GM23338 (cell line): Measurements from ENCODE around the gene RANBP1. TPM values are rescaled to one million over a fixed set of nuclear protein-coding genes. Genes with fewer than 3 reads are reported as not detected.

ENCODE experiments used
- ATAC-seq: fragments of 200-7000 bp; cut with Tn5 transposase; 3 replicates; pipeline ENCODE4 v1.9.1; 2020
- DNase-seq: peaks from one replicate; pipeline ENCODE4 v3.0.0-alpha.2; 2015; ENCODE audit warnings: low spot score
- H2AFZ ChIP-seq: fragments of 200-600 bp; sonication (generic); 2 replicates; pipeline ENCODE4 v1.8.0; 2016; ENCODE audit warnings: antibody characterized with exemption, mild to moderate bottlenecking, moderate library complexity
- H3F3A ChIP-seq: fragments of 200-600 bp; sonication (generic); replicated peaks from 2 replicates; pipeline ENCODE4 v1.8.0; 2017; ENCODE audit warnings: antibody characterized with exemption, mixed run types, low read depth
- H3K27ac ChIP-seq: fragments of 200-600 bp; sonication (generic); 2 replicates; pipeline ENCODE4 v1.6.1; 2016; ENCODE audit warnings: low read depth
- H3K27me3 ChIP-seq: fragments of 200-600 bp; sonication (generic); 2 replicates; pipeline ENCODE4 v1.8.0; 2016; ENCODE audit warnings: mild to moderate bottlenecking, mixed run types, moderate library complexity; ENCODE audit not compliant: insufficient read depth
- H3K36me3 ChIP-seq: fragments of 200-600 bp; sonication (generic); 2 replicates; pipeline ENCODE4 v1.8.0; 2016; ENCODE audit warnings: mild to moderate bottlenecking; ENCODE audit not compliant: insufficient read depth
- H3K4me1 ChIP-seq: fragments of 200-600 bp; sonication (generic); 2 replicates; pipeline ENCODE4 v1.8.0; 2016; ENCODE audit warnings: mild to moderate bottlenecking, moderate library complexity; ENCODE audit not compliant: insufficient read depth
- H3K4me2 ChIP-seq: fragments of 200-600 bp; sonication (generic); 2 replicates; pipeline ENCODE4 v1.7.1; 2017; ENCODE audit warnings: mixed run types
- H3K4me3 ChIP-seq: fragments of 200-600 bp; sonication (generic); 2 replicates; pipeline ENCODE4 v1.6.1; 2016; ENCODE audit warnings: mixed run types
- H3K79me2 ChIP-seq: fragments of 200-600 bp; sonication (generic); replicated peaks from 2 replicates; pipeline ENCODE4 v1.8.0; 2017; ENCODE audit warnings: mild to moderate bottlenecking; ENCODE audit not compliant: insufficient read depth
- H3K9me2 ChIP-seq: fragments of 200-600 bp; sonication (generic); 2 replicates; pipeline ENCODE4 v1.8.0; 2017; ENCODE audit not compliant: insufficient read depth
- H4K20me1 ChIP-seq: fragments of 200-600 bp; sonication (generic); replicated peaks from 2 replicates; pipeline ENCODE4 v1.8.0; 2017; ENCODE audit warnings: mild to moderate bottlenecking; ENCODE audit not compliant: insufficient read depth
- H3K27ac Mint-ChIP-seq: 2 replicates; pipeline ENCODE4 v1.8.0; 2020; ENCODE audit warnings: inconsistent platforms, mild to moderate bottlenecking, moderate library complexity, mixed read lengths
- H3K27me3 Mint-ChIP-seq: 3 replicates; pipeline ENCODE4 v1.8.0; 2022; ENCODE audit warnings: low read depth, mild to moderate bottlenecking, moderate library complexity, mixed read lengths, inconsistent platforms; ENCODE audit not compliant: insufficient read depth, poor library complexity
- H3K36me3 Mint-ChIP-seq: 3 replicates; pipeline ENCODE4 v1.8.0; 2021; ENCODE audit warnings: low read depth, mild to moderate bottlenecking, inconsistent platforms, moderate library complexity, mixed read lengths
- H3K4me1 Mint-ChIP-seq: 3 replicates; pipeline ENCODE4 v1.8.0; 2020; ENCODE audit warnings: mild to moderate bottlenecking, inconsistent platforms, mixed read lengths
- H3K4me3 Mint-ChIP-seq: 3 replicates; pipeline ENCODE4 v1.8.0; 2021; ENCODE audit warnings: moderate library complexity, mild to moderate bottlenecking, inconsistent platforms, mixed read lengths
- H3K9me3 Mint-ChIP-seq: 3 replicates; pipeline ENCODE4 v1.8.0; 2020; ENCODE audit warnings: moderate library complexity, mild to moderate bottlenecking, inconsistent platforms, mixed read lengths
- CREB1 ChIP-seq: fragments of 250-450 bp; sonication (Bioruptor Pico); IDR thresholded peaks from 2 replicates; pipeline ENCODE4 v1.5.0; 2020; ENCODE audit warnings: low read depth, mild to moderate bottlenecking, moderate library complexity
- CTCF ChIP-seq, 2 experiments: fragments of 200-600 bp in 1 of 2; sonication (generic) in 1 of 2; conservative IDR thresholded peaks; 2 replicates each; pipeline versions ENCODE4 v1.5.1 to v1.6.1; 2016 to 2017; ENCODE audit warnings: antibody characterized with exemption in 2 of 2, low read depth in 2 of 2, mild to moderate bottlenecking in 2 of 2, moderate library complexity in 1 of 2
- JUNB ChIP-seq: IDR thresholded peaks from one replicate; pipeline ENCODE4 v1.6.1; 2016; ENCODE audit warnings: antibody characterized with exemption; ENCODE audit not compliant: unreplicated experiment
- POLR2AphosphoS5 ChIP-seq: IDR thresholded peaks from 2 replicates; pipeline ENCODE4 v1.6.1; 2016; ENCODE audit warnings: antibody characterized with exemption, low read depth
- ZNF114 ChIP-seq: fragments of 250-450 bp; sonication (Bioruptor Pico); IDR thresholded peaks from 2 replicates; pipeline ENCODE4 v1.5.0; 2020; ENCODE audit warnings: mild to moderate bottlenecking, moderate library complexity
- ZNF331 ChIP-seq: fragments of 250-450 bp; sonication (Bioruptor Pico); IDR thresholded peaks from 2 replicates; pipeline ENCODE4 v1.5.0; 2020; ENCODE audit warnings: low read depth, mild to moderate bottlenecking, moderate library complexity
- polyA plus RNA-seq: library from polyadenylated mRNA; unstranded; fragments of >200 nt; fragmentation: Nextera tagmentation; extraction: Ambion mirVana; gene quantifications from 2 replicates; pipeline ENCODE4 v1.2.1, GENCODE V29; 2016
- total RNA-seq: library from RNA; depleted of rRNA; stranded (reverse); fragments of >200 nt; shearing (Covaris generic); gene quantifications from 2 replicates; pipeline ENCODE4 v1.2.3, GENCODE V29; 2014

The RANBP1 gene
- total and polyA plus RNA-seq, 2 experiments from 2014 or later: 1,014 to 1,206 TPM

GRCh38 chr22:20083891-20084546 lies 31.9 kb upstream of the RANBP1 start:
- TF ChIP-seq ZNF114 (CRISPR knock-in tag) (no peak), JUNB (no peak), POLR2AphosphoS5 (no peak), CTCF (conservative IDR thresholded peaks at IDR 0.05; ENCODE audit: low read depth in 2 of 2) (no peak), CREB1 (CRISPR knock-in tag) (no peak), ZNF331 (CRISPR knock-in tag) (no peak)
- no peak for DNase-seq
- H3K4me3 Mint-ChIP-seq: peak overlapping the region; percentile 11; the same call in 2 of the 3 replicates
- peak overlapping the region; percentile 43; the same call in 1 of the 2 replicates for H3K4me2 ChIP-seq
- 0 out of 2 replicates have a peak overlapping the region, but pooled peaks have one; percentile 79 for H3K27ac ChIP-seq
- peaks cover 36% of the 10 kb centered on the region for H3K4me1 Mint-ChIP-seq
- no peak for ATAC-seq
- H2AFZ ChIP-seq: no peak overlapping the region
- H3K27me3 Mint-ChIP-seq: peaks cover 37% of the 10 kb centered on the region
- H4K20me1 ChIP-seq: peaks cover 57% of the 10 kb centered on the region
- no peak overlapping the region for H3K4me3 ChIP-seq
- H3K4me1 ChIP-seq: peaks cover 12% of the 10 kb centered on the region; the same call in 1 of the 2 replicates
- H3K27me3 ChIP-seq: no peaks in the 10 kb centered on the region
- H3K9me3 Mint-ChIP-seq: no peaks in the 10 kb centered on the region; the same call in 2 of the 3 replicates
- peak overlapping the region; percentile 70; the same call in 1 of the 2 replicates for H3K27ac Mint-ChIP-seq
- peaks cover 21% of the 10 kb centered on the region for H3K36me3 ChIP-seq
- no peaks in the 10 kb centered on the region for H3K9me2 ChIP-seq
- peaks cover 59% of the 10 kb centered on the region for H3K36me3 Mint-ChIP-seq
- peaks cover 82% of the 10 kb centered on the region for H3K79me2 ChIP-seq
- H3F3A ChIP-seq: peaks cover 29% of the 10 kb centered on the region

- H3K36me3 Mint-ChIP-seq: peaks cover 66% of the 10 kb centered on the region
- DNase-seq: peak; percentile 89
- H3K27ac ChIP-seq: peak overlapping the region; percentile 79; the same call in 1 of the 2 replicates
- peak; percentile 82 for ATAC-seq
- H3K4me3 ChIP-seq: no peak overlapping the region
- H3K4me1 ChIP-seq: peaks cover 12% of the 10 kb centered on the region; the same call in 1 of the 2 replicates
- H3K27me3 ChIP-seq: no peaks in the 10 kb centered on the region
- peaks cover 61% of the 10 kb centered on the region for H4K20me1 ChIP-seq
- TF ChIP-seq CREB1 (CRISPR knock-in tag): peak; percentile 39; the same call in 1 of the 2 replicates
- TF ChIP-seq ZNF114 (CRISPR knock-in tag): no peak
- peak; percentile 66 to 75 for TF ChIP-seq CTCF (conservative IDR thresholded peaks at IDR 0.05; ENCODE audit: low read depth in 2 of 2)
- H3K79me2 ChIP-seq: peaks cover 82% of the 10 kb centered on the region
- H2AFZ ChIP-seq: no peak overlapping the region
- H3F3A ChIP-seq: peaks cover 31% of the 10 kb centered on the region
- H3K9me3 Mint-ChIP-seq: no peaks in the 10 kb centered on the region; the same call in 2 of the 3 replicates
- no peaks in the 10 kb centered on the region for H3K9me2 ChIP-seq
- peak overlapping the region; percentile 92 for H3K27ac Mint-ChIP-seq
- H3K4me2 ChIP-seq: peak overlapping the region; percentile 43; the same call in 1 of the 2 replicates
- H3K4me1 Mint-ChIP-seq: peaks cover 36% of the 10 kb centered on the region
- H3K27me3 Mint-ChIP-seq: peaks cover 37% of the 10 kb centered on the region
- H3K36me3 ChIP-seq: peaks cover 27% of the 10 kb centered on the region
- H3K4me3 Mint-ChIP-seq: peak overlapping the region; percentile 26; the same call in 2 of the 3 replicates
These were observed 31.1 kb upstream of the RANBP1 start for GRCh38 chr22:20084547-20085413.
